ENCODE measurements around the gene TPK1. TPM values are rescaled to one million over a fixed set of nuclear protein-coding genes. Genes with fewer than 3 reads are reported as not detected.

TPK1 gene
- total RNA-seq, 1 experiment from 2014 or later: 3.1 TPM

DNA sequence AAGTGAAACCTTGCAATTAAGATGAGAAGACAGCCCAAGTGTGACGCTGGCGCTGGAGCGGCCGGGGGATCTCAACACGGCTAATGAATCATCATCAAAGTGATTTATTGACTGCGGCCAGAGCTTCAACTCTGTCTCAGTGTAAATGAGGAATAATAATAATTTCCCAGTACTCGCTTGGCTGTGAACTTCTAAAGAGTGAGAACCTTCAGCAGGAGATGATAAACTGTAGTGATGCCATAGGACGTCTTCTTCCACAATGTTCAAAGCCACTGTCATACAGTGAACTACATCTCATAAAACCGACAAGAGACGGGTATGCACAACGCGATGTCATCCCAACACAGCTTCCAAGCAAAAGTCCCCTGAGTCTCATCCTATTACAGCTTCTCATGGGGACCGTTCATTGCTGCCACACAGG is 308.8 kb downstream of the TPK1 start:
- H3K4me3 Mint-ChIP-seq: no peak overlapping the region
- H3K36me3 Mint-ChIP-seq (ENCODE audit: insufficient read depth in 1 of 3, low read depth in 3 of 3): no peaks in the 10 kb centered on the region
- no peak overlapping the region for H2BK5ac ChIP-seq (ENCODE audit: insufficient read length, low read length)
- no peak overlapping the region for H3K23ac ChIP-seq (ENCODE audit: insufficient read length, low read depth, low read length)
- no peak overlapping the region for H3K14ac ChIP-seq (ENCODE audit: insufficient read depth, low read length)
- H4K91ac ChIP-seq (ENCODE audit: insufficient read length, low read depth, low read length): no peak overlapping the region
- no peak overlapping the region for H2BK120ac ChIP-seq (ENCODE audit: low read depth, low read length, poor library complexity, severe bottlenecking)
- H3K27ac ChIP-seq (ENCODE audit: insufficient read length, low read depth, low read length): no peak overlapping the region
- no peak overlapping the region for H3K4me2 ChIP-seq (ENCODE audit: insufficient read depth, insufficient read length, low read length)
- no peak overlapping the region for H3K9ac ChIP-seq (ENCODE audit: extremely low read depth, insufficient read length, low read length)
- H3K27me3 ChIP-seq (ENCODE audit: insufficient read depth, low read length): no peaks in the 10 kb centered on the region
- peaks cover 37 to 43% of the 10 kb centered on the region in 2 experiments for H3K4me1 Mint-ChIP-seq
- WGBS (ENCODE audit: extremely low coverage, insufficient read length, low lambda C conversion rate): no CpG with 5 or more reads among the region's 13 CpGs
- no peaks in the 10 kb centered on the region for H3K9me3 ChIP-seq (ENCODE audit: control insufficient read depth, low read depth, low read length)
- no peaks in the 10 kb centered on the region for H3K79me1 ChIP-seq (ENCODE audit: insufficient read depth, low read depth, low read length, poor library complexity, severe bottlenecking)
- no peak overlapping the region for H4K5ac ChIP-seq (ENCODE audit: insufficient read length, low read depth, low read length)
- H3K27me3 Mint-ChIP-seq (ENCODE audit: low read depth): no peaks in the 10 kb centered on the region
- H2BK15ac ChIP-seq (ENCODE audit: low read depth, low read length): no peak overlapping the region
- no peak overlapping the region for H2BK12ac ChIP-seq (ENCODE audit: insufficient read length, low read depth, low read length)
- H3K18ac ChIP-seq (ENCODE audit: insufficient read length, low read depth, low read length): no peak overlapping the region
- no peak overlapping the region for H4K8ac ChIP-seq (replicated peaks; ENCODE audit: insufficient read length, low read depth, low read length)
- H3K56ac ChIP-seq (ENCODE audit: insufficient read length, low read depth, low read length): no peak overlapping the region
- H2AFZ ChIP-seq (ENCODE audit: low read length): no peak overlapping the region
- H3K4me1 ChIP-seq (ENCODE audit: insufficient read depth, low read length): peaks cover 2% of the 10 kb centered on the region; the same call in 1 of the 2 replicates
- no peak overlapping the region for H3T11ph ChIP-seq (ENCODE audit: low read length)
- no peaks in the 10 kb centered on the region for H3K79me2 ChIP-seq (ENCODE audit: insufficient read depth, low read length)
- no peak for DNase-seq
- no peaks in the 10 kb centered on the region for H3K23me2 ChIP-seq (ENCODE audit: insufficient read length, low read depth, low read length, poor library complexity, severe bottlenecking)
- peaks cover 0 to 3% of the 10 kb centered on the region in 2 experiments; a peak in 1 of 5 replicates for H3K9me3 Mint-ChIP-seq
- H2BK20ac ChIP-seq (ENCODE audit: low read depth, low read length, poor library complexity, severe bottlenecking): no peak overlapping the region
- H4K20me1 ChIP-seq (ENCODE audit: control insufficient read depth, insufficient read depth, insufficient read length): no peaks in the 10 kb centered on the region
- no peak overlapping the region for H2AK5ac ChIP-seq (ENCODE audit: insufficient read length, low read length)
- H3K27ac Mint-ChIP-seq: no peak overlapping the region
- TF ChIP-seq, protein P1, sequence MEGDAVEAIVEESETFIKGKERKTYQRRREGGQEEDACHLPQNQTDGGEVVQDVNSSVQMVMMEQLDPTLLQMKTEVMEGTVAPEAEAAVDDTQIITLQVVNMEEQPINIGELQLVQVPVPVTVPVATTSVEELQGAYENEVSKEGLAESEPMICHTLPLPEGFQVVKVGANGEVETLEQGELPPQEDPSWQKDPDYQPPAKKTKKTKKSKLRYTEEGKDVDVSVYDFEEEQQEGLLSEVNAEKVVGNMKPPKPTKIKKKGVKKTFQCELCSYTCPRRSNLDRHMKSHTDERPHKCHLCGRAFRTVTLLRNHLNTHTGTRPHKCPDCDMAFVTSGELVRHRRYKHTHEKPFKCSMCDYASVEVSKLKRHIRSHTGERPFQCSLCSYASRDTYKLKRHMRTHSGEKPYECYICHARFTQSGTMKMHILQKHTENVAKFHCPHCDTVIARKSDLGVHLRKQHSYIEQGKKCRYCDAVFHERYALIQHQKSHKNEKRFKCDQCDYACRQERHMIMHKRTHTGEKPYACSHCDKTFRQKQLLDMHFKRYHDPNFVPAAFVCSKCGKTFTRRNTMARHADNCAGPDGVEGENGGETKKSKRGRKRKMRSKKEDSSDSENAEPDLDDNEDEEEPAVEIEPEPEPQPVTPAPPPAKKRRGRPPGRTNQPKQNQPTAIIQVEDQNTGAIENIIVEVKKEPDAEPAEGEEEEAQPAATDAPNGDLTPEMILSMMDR (conservative IDR thresholded peaks at IDR 0.05): no peak
- no peak overlapping the region for H3K4ac ChIP-seq (ENCODE audit: low read depth, low read length)

Data from H9 (cell line).